ENCODE data around the gene NFKBIE. TPM values are rescaled to one million over a fixed set of nuclear protein-coding genes. Genes with fewer than 3 reads are reported as not detected.

Gene NFKBIE
- total RNA-seq, 1 experiment from 2014 or later = 7.4 TPM

DNA sequence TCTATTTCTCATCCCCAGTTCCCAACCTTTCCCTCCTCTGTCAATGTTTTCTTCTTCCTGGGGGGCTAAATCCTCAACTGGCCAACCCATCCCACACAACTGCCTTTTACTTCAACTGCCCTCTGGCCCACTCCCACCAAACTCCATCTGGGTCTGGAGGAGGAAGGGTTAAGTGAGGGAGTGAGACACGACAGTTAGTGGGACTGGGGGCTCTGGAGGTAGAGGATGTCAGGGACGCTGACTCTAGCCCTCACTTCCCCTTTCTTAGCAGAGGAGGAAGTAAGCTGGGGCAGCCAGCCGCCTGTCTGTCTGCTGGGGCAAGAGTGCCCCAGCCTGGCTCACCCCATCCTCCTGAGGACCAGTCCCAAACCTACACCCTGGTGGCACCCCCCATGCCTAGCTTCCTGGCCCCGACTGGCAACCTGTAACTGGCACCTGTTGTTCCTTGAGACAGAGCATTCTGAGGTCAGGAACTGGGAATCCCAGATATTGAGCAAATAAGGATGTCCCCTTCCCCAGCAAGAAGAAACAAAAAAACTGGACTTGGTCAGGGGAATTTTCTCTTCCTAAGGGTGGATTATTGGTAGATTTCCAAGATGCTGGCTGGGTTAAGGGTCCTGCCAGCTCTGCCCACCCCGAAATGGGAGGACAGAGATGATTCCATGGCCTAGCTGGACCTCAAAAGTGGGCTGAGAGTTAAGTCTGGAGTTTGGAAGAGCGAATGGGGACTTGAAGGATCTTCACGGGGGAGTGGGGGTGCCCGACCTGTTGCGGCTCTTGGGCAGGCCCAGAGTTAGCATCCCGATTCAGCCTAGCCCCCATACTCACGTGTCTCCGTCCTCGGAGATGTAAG lies 971 bp downstream of the NFKBIE start:
- DNase-seq (no peak), ATAC-seq (no peak)
- intact Hi-C loops (cut with micrococcal nuclease) = loop anchor here (5.0 kb wide), 1 partner anchor 38 kb away; no protein-coding TSS in a partner anchor
- ChIA-PET CTCF (no interaction called here), POLR2A (ENCODE audit: unreplicated experiment) (no interaction called here)
- Histone ChIP-seq H3K79me2 (ENCODE audit: low read length) (peaks cover 24% of the 10 kb centered on the region), H3K9me3 (ENCODE audit: low read length) (no peaks in the 10 kb centered on the region), H2AFZ (ENCODE audit: low read length) (peak overlapping the region; percentile 63), H4K20me1 (ENCODE audit: low read length) (no peaks in the 10 kb centered on the region), H3K9me2 (replicated peaks; ENCODE audit: low read length) (no peaks in the 10 kb centered on the region), H3K27me3 (ENCODE audit: low read length) (peaks cover 6% of the 10 kb centered on the region), H3K4me2 (ENCODE audit: low read length) (peak overlapping the region; percentile 95), H3K27ac (ENCODE audit: low read length) (no peak overlapping the region), H3K36me3 (ENCODE audit: low read depth, low read length) (no peaks in the 10 kb centered on the region), H3K4me1 (ENCODE audit: insufficient read depth, low read length) (peaks cover 23% of the 10 kb centered on the region), H3K4me3 (ENCODE audit: low read length) (peak overlapping the region; percentile 80), H3F3A (ENCODE audit: low read length, unreplicated experiment) (no peaks in the 10 kb centered on the region), H3K9ac (ENCODE audit: low read length) (peak overlapping the region; percentile 75)
- TSS peak; percentile 57 for BruUV-seq (replicated peaks)
- TF ChIP-seq, protein P1, sequence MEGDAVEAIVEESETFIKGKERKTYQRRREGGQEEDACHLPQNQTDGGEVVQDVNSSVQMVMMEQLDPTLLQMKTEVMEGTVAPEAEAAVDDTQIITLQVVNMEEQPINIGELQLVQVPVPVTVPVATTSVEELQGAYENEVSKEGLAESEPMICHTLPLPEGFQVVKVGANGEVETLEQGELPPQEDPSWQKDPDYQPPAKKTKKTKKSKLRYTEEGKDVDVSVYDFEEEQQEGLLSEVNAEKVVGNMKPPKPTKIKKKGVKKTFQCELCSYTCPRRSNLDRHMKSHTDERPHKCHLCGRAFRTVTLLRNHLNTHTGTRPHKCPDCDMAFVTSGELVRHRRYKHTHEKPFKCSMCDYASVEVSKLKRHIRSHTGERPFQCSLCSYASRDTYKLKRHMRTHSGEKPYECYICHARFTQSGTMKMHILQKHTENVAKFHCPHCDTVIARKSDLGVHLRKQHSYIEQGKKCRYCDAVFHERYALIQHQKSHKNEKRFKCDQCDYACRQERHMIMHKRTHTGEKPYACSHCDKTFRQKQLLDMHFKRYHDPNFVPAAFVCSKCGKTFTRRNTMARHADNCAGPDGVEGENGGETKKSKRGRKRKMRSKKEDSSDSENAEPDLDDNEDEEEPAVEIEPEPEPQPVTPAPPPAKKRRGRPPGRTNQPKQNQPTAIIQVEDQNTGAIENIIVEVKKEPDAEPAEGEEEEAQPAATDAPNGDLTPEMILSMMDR (conservative IDR thresholded peaks at IDR 0.05; ENCODE audit: low read depth, low read length) = no peak
- no peak for TF ChIP-seq EZH2phosphoT487 (IDR thresholded peaks at IDR 0.05; ENCODE audit: borderline replicate concordance, low read length)
- no peak for TF ChIP-seq EZH2 (IDR thresholded peaks at IDR 0.05; ENCODE audit: low read length, unreplicated experiment)

DNA sequence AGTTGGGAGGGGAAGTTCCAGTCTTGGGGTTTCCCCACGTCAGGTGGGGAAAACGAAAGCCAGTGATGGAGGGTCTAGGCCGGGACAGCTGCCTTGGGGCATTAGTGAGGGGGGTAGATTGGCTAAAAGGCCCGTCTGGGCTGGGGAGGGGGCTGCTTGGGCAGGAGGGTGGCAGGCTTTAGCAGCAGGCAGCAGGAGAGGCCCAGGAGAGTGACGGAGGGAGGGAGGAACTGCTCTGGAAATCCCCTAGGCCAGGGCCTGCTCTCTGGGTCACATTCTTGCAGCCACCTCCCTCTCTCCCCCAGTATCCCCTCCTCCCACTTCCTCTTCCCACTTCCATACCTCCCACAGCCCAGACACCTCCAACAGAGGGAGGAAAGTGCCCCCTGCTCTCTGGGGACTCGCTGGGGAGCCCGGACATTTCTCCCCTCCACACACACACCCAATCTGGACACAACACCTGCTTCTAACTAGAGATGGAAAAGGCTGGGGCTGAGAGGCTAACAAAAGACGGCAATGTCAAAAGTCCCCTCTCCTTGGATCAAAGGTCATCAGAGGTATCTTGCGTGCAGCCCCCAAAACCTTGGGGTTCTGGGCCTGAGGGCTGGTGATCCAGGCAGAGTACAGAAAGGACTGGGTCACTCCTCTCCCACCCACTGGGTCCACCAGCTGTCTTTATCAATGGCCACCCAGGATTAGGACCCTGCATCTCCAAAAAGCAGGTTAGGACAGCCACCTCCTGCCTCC lies 1.8 kb downstream of the NFKBIE start:
- intact Hi-C loops (cut with micrococcal nuclease) = no loop called here
- TSS peak; percentile 61 for BruUV-seq (replicated peaks)
- peaks cover 24% of the 10 kb centered on the region for H3K79me2 ChIP-seq (ENCODE audit: low read length)
- H3K27ac ChIP-seq (ENCODE audit: low read length) = no peak overlapping the region
- H3K9me3 ChIP-seq (ENCODE audit: low read length) = no peaks in the 10 kb centered on the region
- no peaks in the 10 kb centered on the region for H3K9me2 ChIP-seq (replicated peaks; ENCODE audit: low read length)
- POLR2A ChIA-PET (ENCODE audit: unreplicated experiment) = no interaction called here
- CTCF ChIA-PET = no interaction called here
- no peaks in the 10 kb centered on the region for H3K27me3 ChIP-seq (ENCODE audit: low read length)
- DNase-seq (no peak), ATAC-seq (0 out of 2 replicates have a peak, but pooled peaks have one; percentile 7)
- no peaks in the 10 kb centered on the region for H3K36me3 ChIP-seq (ENCODE audit: low read depth, low read length)
- peak overlapping the region; percentile 75; the same call in 1 of the 2 replicates for H3K9ac ChIP-seq (ENCODE audit: low read length)
- no peaks in the 10 kb centered on the region for H3F3A ChIP-seq (ENCODE audit: low read length, unreplicated experiment)
- H3K4me2 ChIP-seq (ENCODE audit: low read length) = peak overlapping the region; percentile 95
- TF ChIP-seq EZH2phosphoT487 (IDR thresholded peaks at IDR 0.05; ENCODE audit: borderline replicate concordance, low read length) (no peak), EZH2 (IDR thresholded peaks at IDR 0.05; ENCODE audit: low read length, unreplicated experiment) (no peak)
- TF ChIP-seq, protein P1 (conservative IDR thresholded peaks at IDR 0.05; ENCODE audit: low read depth, low read length) = no peak
- no peak overlapping the region for H2AFZ ChIP-seq (ENCODE audit: low read length)
- H3K4me1 ChIP-seq (ENCODE audit: insufficient read depth, low read length) = peaks cover 23% of the 10 kb centered on the region
- peak overlapping the region; percentile 80 for H3K4me3 ChIP-seq (ENCODE audit: low read length)
- H4K20me1 ChIP-seq (ENCODE audit: low read length) = no peaks in the 10 kb centered on the region
